ENCODE data around the gene TLE1. TPM values are rescaled to one million over a fixed set of nuclear protein-coding genes. Genes with fewer than 3 reads are reported as not detected.

Gene TLE1
- total RNA-seq, 1 experiment from 2014 or later, result 46.2 TPM

- BruUV-seq (replicated peaks), result no TSS peak
- no peaks in the 10 kb centered on the region for H3K36me3 Mint-ChIP-seq (ENCODE audit: insufficient read depth, unreplicated experiment)
- H3K4me1 Mint-ChIP-seq (ENCODE audit: low read depth, unreplicated experiment), result no peaks in the 10 kb centered on the region
- no peak for DNase-seq
- no peak for TF ChIP-seq CTCF (IDR thresholded peaks at IDR 0.05; ENCODE audit: unreplicated experiment)
- H3K27me3 Mint-ChIP-seq (ENCODE audit: unreplicated experiment), result no peaks in the 10 kb centered on the region
- no peak overlapping the region for H3K27ac Mint-ChIP-seq (ENCODE audit: unreplicated experiment)
- H3K9me3 Mint-ChIP-seq (ENCODE audit: low read depth, unreplicated experiment), result no peaks in the 10 kb centered on the region
- intact Hi-C loops (cut with micrococcal nuclease; ENCODE audit: unreplicated experiment), result no loop called here
- CTCF ChIA-PET, result no interaction called here
- H3K4me3 Mint-ChIP-seq (ENCODE audit: low read depth, unreplicated experiment), result no peak overlapping the region
Measured at GRCh38 chr9:81535542-81536241, 153.7 kb downstream of the TLE1 start.

GRCh38 chr9:81534138-81534875 is 155.0 kb downstream of the TLE1 start:
- Mint-ChIP-seq H3K4me1 (ENCODE audit: low read depth, unreplicated experiment) (peaks cover 11% of the 10 kb centered on the region), H3K4me3 (ENCODE audit: low read depth, unreplicated experiment) (no peak overlapping the region), H3K36me3 (ENCODE audit: insufficient read depth, unreplicated experiment) (no peaks in the 10 kb centered on the region), H3K27ac (ENCODE audit: unreplicated experiment) (no peak overlapping the region), H3K27me3 (ENCODE audit: unreplicated experiment) (no peaks in the 10 kb centered on the region), H3K9me3 (ENCODE audit: low read depth, unreplicated experiment) (no peaks in the 10 kb centered on the region)
- DNase-seq, result no peak
- BruUV-seq (replicated peaks), result no TSS peak
- no peak for TF ChIP-seq CTCF (IDR thresholded peaks at IDR 0.05; ENCODE audit: unreplicated experiment)
- CTCF ChIA-PET, result no interaction called here
- intact Hi-C loops (cut with micrococcal nuclease; ENCODE audit: unreplicated experiment), result no loop called here

Other genes starting within 250 kb of the TLE1 start
- gene SPATA31D4, start 238.9 kb upstream of the TLE1 start, total RNA-seq (2022), result not detected in 2 replicates

Measured in Calu3 (cell line).